ENCODE results near the gene NAPA. TPM values are rescaled to one million over a fixed set of nuclear protein-coding genes. Genes with fewer than 3 reads are reported as not detected.

NAPA gene
- 86.8 to 111 TPM (median 94.3 TPM) in 5 replicates for total RNA-seq (2022; extraction: Qiagen RNA extraction; ENCODE audit: low read depth)

DNA sequence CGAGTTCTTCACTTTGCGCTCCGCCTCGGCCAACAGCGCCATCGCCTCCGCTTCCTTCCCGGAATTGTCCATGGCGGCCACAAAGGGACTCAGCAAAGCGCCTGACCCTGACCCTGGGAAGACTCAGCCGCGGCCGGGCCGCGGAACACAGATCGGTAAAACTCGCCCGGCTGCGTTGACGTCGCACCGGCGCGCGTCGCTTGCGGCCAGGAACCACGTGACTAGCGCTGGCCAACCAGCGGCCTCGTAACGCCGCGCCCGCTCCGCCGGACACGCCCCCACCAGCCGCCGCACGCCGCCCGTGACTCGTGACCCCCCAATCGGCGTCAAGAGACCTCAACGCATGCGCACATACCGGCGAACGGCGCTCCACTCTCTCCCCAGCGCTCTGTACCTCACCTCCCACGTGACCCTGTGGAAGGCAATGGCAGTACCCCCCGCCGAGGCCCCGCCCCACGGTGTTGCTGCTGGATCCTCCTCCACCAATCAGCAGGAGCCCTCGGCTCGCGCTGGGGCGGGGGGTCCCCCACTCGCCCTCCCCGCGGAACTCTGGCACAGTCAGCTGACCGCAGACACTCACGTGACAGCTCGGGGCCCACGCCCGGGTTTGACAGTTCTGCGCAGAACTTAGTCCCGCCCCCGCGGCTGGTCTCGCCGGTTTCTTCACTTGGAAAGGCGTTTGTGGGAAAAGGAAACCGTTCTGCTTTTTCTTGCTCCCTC is at the start of gene NAPA:
Gene NAPA, minus strand, starts transcription at position 195 of the 720 bp plus-strand sequence. Its CDS starts 123 bp downstream, at position 72.

DNA sequence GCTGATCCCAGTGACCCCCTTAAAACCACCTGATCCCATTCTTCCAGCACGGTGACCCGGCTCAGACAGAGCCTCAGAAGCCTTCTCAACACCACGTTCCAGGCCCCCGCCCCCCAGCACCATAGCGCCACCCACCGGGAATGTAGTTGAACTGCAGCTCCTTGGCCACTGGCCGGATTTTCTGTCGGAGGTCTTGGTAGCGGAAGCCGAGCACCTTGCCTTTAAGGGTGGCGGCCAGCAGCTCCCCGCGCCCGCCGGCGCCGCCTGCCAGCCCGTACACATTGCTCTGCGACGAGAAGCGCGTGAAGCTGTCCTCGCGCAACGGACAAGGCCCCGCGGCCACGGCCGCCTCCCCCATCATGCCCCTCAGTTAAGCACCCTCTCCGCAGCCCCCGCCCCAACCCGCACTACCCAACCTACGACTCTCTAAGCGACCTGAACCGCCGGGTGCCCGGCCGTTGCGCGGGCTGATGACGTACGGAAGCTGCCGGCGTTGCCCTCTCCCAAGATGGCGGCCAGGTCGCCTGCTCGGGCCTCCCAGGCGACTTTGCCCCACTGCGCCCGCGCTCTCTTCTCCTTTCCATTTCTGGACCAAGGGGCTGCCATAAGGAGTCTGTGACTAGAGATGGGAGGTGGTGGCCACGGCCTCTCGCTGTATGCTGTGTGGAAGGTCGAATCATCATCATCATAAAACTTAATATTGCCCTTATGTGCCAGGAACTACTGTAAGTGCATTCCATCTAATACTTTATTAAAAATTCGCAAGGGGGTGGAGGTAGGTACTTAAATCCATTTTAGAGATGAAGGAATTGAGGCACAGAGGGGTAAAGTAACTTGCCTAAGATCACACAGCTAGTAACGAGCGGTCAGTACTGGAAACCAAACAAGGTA is 30.8 kb downstream of the NAPA start, which contains the start of gene KPTN:
Gene KPTN, minus strand, starts transcription at position 420 of the 891 bp plus-strand sequence. Its CDS starts 59 bp downstream, at position 361.

DNA sequence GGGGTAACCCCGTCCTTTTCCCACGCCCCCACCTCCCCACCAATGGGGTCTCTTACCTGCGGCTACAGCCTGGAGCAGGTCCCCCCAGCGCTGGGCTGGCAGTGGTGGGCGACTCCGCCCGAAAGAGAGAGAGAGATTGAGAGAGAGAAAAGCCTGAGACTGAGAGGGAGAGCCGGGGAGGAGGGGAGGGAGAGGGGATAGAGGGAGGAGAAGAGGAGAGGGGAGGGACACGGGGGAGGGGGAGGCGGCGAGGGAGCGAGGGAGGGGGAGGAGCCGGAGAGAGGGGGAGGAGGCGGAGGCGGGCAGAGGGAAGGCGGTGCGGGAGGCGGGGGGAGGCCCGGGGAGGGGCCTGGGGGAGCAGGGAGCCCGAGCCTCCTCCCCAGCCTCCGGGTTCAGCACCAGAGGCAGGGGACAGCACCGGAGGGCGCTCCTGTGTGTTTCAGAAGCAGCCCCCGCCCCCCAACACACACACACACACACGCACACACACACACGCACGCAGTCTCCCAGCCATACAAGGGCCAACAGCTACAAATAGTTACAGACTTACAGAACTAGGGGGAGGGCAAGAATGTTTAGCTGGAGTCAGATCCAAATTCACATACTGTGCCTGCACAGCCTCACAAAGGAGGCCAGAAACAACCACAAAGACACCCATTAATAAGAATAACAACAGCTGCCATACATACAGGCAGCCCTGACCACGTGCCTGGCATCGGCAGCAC is 43.0 kb downstream of the NAPA start, which contains the start of gene SLC8A2:
Gene SLC8A2, minus strand, starts transcription at position 161 of the 725 bp plus-strand sequence. CDS start 5,490 bp downstream, outside the sequence.

Other genes starting within 250 kb of the NAPA start
- gene INAFM1, start 240.2 kb downstream of the NAPA start, total RNA-seq (2022; extraction: Qiagen RNA extraction; ENCODE audit: low read depth): 4.3 to 11.0 TPM (median 9.7 TPM) in 5 replicates
- gene C5AR1, start 205.2 kb downstream of the NAPA start, total RNA-seq (2022; extraction: Qiagen RNA extraction; ENCODE audit: low read depth): 1.4 to 2.3 TPM (median 2.2 TPM) in 5 replicates
- 7.6 to 13.5 TPM (median 13.0 TPM) in 5 replicates for gene C5AR2, start 182.9 kb downstream of the NAPA start, total RNA-seq (2022; extraction: Qiagen RNA extraction; ENCODE audit: low read depth)
- gene DHX34, start 165.7 kb downstream of the NAPA start, total RNA-seq (2022; extraction: Qiagen RNA extraction; ENCODE audit: low read depth): 27.5 to 38.3 TPM (median 34.1 TPM) in 5 replicates
- 31.1 to 41.8 TPM (median 37.4 TPM) in 5 replicates for gene MEIS3, start 95.5 kb downstream of the NAPA start, total RNA-seq (2022; extraction: Qiagen RNA extraction; ENCODE audit: low read depth)
- gene SLC8A2, start 43.2 kb downstream of the NAPA start, total RNA-seq (2022; extraction: Qiagen RNA extraction; ENCODE audit: low read depth): 0.36 to 1.5 TPM (median 0.42 TPM) in 5 replicates
- gene KPTN, start 30.8 kb downstream of the NAPA start, total RNA-seq (2022; extraction: Qiagen RNA extraction; ENCODE audit: low read depth): 14.1 to 23.7 TPM (median 22.9 TPM) in 5 replicates
- not detected in 5 replicates for gene ZNF541, start 58.1 kb upstream of the NAPA start, total RNA-seq (2022; extraction: Qiagen RNA extraction; ENCODE audit: low read depth)
- gene BICRA, start 94.1 kb upstream of the NAPA start, total RNA-seq (2022; extraction: Qiagen RNA extraction; ENCODE audit: low read depth): 11.8 to 15.0 TPM (median 13.9 TPM) in 5 replicates
- 124 to 157 TPM (median 150 TPM) in 5 replicates for gene EHD2, start 198.4 kb upstream of the NAPA start, total RNA-seq (2022; extraction: Qiagen RNA extraction; ENCODE audit: low read depth)
- gene NOP53, start 230.5 kb upstream of the NAPA start, total RNA-seq (2022; extraction: Qiagen RNA extraction; ENCODE audit: low read depth): 227 to 278 TPM (median 248 TPM) in 5 replicates